K562 (cell line): ENCODE results near the gene CDH5. TPM values are rescaled to one million over a fixed set of nuclear protein-coding genes. Genes with fewer than 3 reads are reported as not detected.

ENCODE experiments used
- ATAC-seq: fragments of 200-7000 bp; cut with Tn5 transposase; 3 replicates; pipeline ENCODE4 v1.9.1; 2020; ENCODE audit warnings: moderate library complexity
- BruUV-seq: library from RNA; stranded (reverse); fragments of 400-500 nt; replicated peaks from 2 replicates; lab custom pipeline; 2021; lab: Mats Ljungman, UMichigan
- CTCF ChIA-PET: fragments of 300-600 bp; formaldehyde crosslinking; extraction: SDS; loops from one replicate; lab custom pipeline; 2021; ENCODE audit warnings: low intra/inter-chr PET ratio; lab: Yijun Ruan, JAX
- POLR2A ChIA-PET: fragments of 300-600, 350-650 bp; sonication (Branson Sonifier 250); formaldehyde crosslinking; extraction: SDS; loops from one replicate; lab custom pipeline; 2021; ENCODE audit warnings: antibody characterized with exemption, inconsistent platforms; lab: Yijun Ruan, JAX
- DNase-seq, 4 experiments: peaks; one replicate each; pipeline versions ENCODE4 v3.0.0 to v3.0.0-alpha.2; 2011 to 2018; ENCODE audit warnings: low spot score in 3 of 4, mixed read lengths in 3 of 4; ENCODE audit errors: extremely low read depth in 1 of 4
- FAIRE-seq: peaks from 2 replicates; lab custom pipeline; 2011; peaks lifted over from hg19 to GRCh38; lab: Jason Lieb, UNC
- H2AFZ ChIP-seq: 2 replicates; pipeline ENCODE4 v1.6.0; 2011; ENCODE audit warnings: low read depth, low read length, control low read depth, inconsistent platforms
- H3K27ac ChIP-seq: fragments of 200-600 bp; 3 replicates; pipeline ENCODE4 v1.8.0; 2011; ENCODE audit warnings: low read depth, mild to moderate bottlenecking, control low read depth, inconsistent platforms, low read length, moderate library complexity, mixed read lengths; ENCODE audit errors: extremely low read depth
- H3K27me3 ChIP-seq, 2 experiments: fragments of 300-600 bp in 1 of 2; 2 replicates in 1 of 2; 3 replicates in 1 of 2; pipeline versions ENCODE4 v1.6.0 to v1.8.0; 2011; ENCODE audit warnings: inconsistent platforms in 2 of 2, low read length in 2 of 2, mild to moderate bottlenecking in 1 of 2, mixed read lengths in 1 of 2, moderate library complexity in 1 of 2; ENCODE audit not compliant: control insufficient read depth in 2 of 2, insufficient read depth in 2 of 2
- H3K36me3 ChIP-seq: fragments of 300-600 bp; 3 replicates; pipeline ENCODE4 v1.8.0; 2011; ENCODE audit warnings: mild to moderate bottlenecking, low read length, inconsistent platforms; ENCODE audit not compliant: control insufficient read depth, insufficient read depth
- H3K4me1 ChIP-seq, 2 experiments: fragments of 200-600 bp in 1 of 2; replicated peaks in 1 of 2; 2 replicates in 1 of 2; 3 replicates in 1 of 2; pipeline versions ENCODE4 v1.5.1 to v1.8.0; 2011; ENCODE audit warnings: inconsistent platforms in 2 of 2, low read length in 2 of 2, mild to moderate bottlenecking in 1 of 2, mixed read lengths in 1 of 2, moderate library complexity in 1 of 2; ENCODE audit not compliant: control insufficient read depth in 2 of 2, insufficient read depth in 2 of 2
- H3K4me2 ChIP-seq: 2 replicates; pipeline ENCODE4 v1.6.1; 2011; ENCODE audit warnings: low read length, control low read depth, inconsistent platforms, mixed read lengths; ENCODE audit not compliant: insufficient read depth
- H3K4me3 ChIP-seq: fragments of 200-600 bp; sonication (generic), shearing (Covaris generic); 2 replicates; pipeline ENCODE4 v1.5.1; 2016; ENCODE audit warnings: control low read depth, inconsistent platforms
- H3K79me2 ChIP-seq: fragments of 200-600 bp; 3 replicates; pipeline ENCODE4 v1.8.0; 2011; ENCODE audit warnings: low read length, inconsistent platforms; ENCODE audit not compliant: control insufficient read depth, insufficient read depth
- H3K9ac ChIP-seq, 2 experiments: 2 replicates each; pipeline versions ENCODE4 v1.6.0 to v1.6.1; 2011; ENCODE audit warnings: low read depth in 2 of 2, low read length in 2 of 2, control low read depth in 1 of 2, inconsistent platforms in 1 of 2, mild to moderate bottlenecking in 1 of 2, mixed read lengths in 1 of 2; ENCODE audit not compliant: insufficient read depth in 1 of 2
- H3K9me1 ChIP-seq: one replicate; pipeline ENCODE4 v1.6.0; 2011; ENCODE audit warnings: inconsistent platforms, mild to moderate bottlenecking, low read length, moderate library complexity; ENCODE audit not compliant: control insufficient read depth, insufficient read depth
- H3K9me3 ChIP-seq: replicated peaks from 2 replicates; pipeline ENCODE4 v1.5.1; 2011; ENCODE audit warnings: low read depth, low read length, inconsistent platforms; ENCODE audit not compliant: control insufficient read depth, insufficient read depth
- H4K20me1 ChIP-seq: replicated peaks from 2 replicates; pipeline ENCODE4 v1.6.1; 2011; ENCODE audit warnings: low read length, inconsistent platforms, mixed read lengths; ENCODE audit not compliant: control insufficient read depth, insufficient read depth
- BHLHE40 ChIP-seq: IDR thresholded peaks from 2 replicates; pipeline ENCODE4 v1.6.1; 2011; ENCODE audit warnings: low read length, improper control_type of control experiment
- CBX1 ChIP-seq: sonication (generic); IDR thresholded peaks from 2 replicates; pipeline ENCODE4 v1.6.1; 2016; ENCODE audit warnings: antibody characterized with exemption, low read depth, mild to moderate bottlenecking
- CBX3 ChIP-seq, 2 experiments: IDR thresholded peaks; 1 replicate in 1 of 2; 2 replicates in 1 of 2; pipeline ENCODE4 v1.6.1; 2012; ENCODE audit warnings: inconsistent platforms in 2 of 2, low read length in 2 of 2, borderline replicate concordance in 1 of 2, control low read depth in 1 of 2
- CEBPB ChIP-seq: fragments of 450-650 bp; IDR thresholded peaks from 2 replicates; pipeline ENCODE4 v1.6.1; 2016; ENCODE audit warnings: missing genetic modification characterization, missing compliant biosample characterization
- KHSRP ChIP-seq: fragments of 450-650 bp; IDR thresholded peaks from 2 replicates; pipeline ENCODE4 v1.6.1; 2017
- KLF13 ChIP-seq: fragments of 450-650 bp; IDR thresholded peaks from 2 replicates; pipeline ENCODE4 v1.6.1; 2016; ENCODE audit warnings: missing genetic modification characterization, low read depth, mild to moderate bottlenecking, missing compliant biosample characterization, moderate library complexity, borderline replicate concordance
- LCOR ChIP-seq: sonication (generic); formaldehyde crosslinking; IDR thresholded peaks from 2 replicates; pipeline ENCODE4 v1.8.0; 2022; ENCODE audit warnings: mild to moderate bottlenecking, missing genetic modification reagents
- MECOM ChIP-seq: fragments of 250-450 bp; sonication (Bioruptor Pico); IDR thresholded peaks from 2 replicates; pipeline ENCODE4 v1.8.0; 2022; ENCODE audit warnings: inconsistent platforms
- NR4A1 ChIP-seq, 2 experiments: fragments of 250-450 bp in 1 of 2; fragments of 450-650 bp in 1 of 2; sonication (Bioruptor Pico) in 1 of 2; IDR thresholded peaks; 2 replicates each; pipeline versions ENCODE4 v1.4.0 to v1.6.1; 2016 to 2020; ENCODE audit warnings: mild to moderate bottlenecking in 2 of 2, missing compliant biosample characterization in 1 of 2, missing genetic modification characterization in 1 of 2, moderate library complexity in 1 of 2
- PHB2 ChIP-seq: fragments of 450-650 bp; IDR thresholded peaks from 2 replicates; pipeline ENCODE4 v1.6.1; 2017; ENCODE audit warnings: low read depth
- POLR3A ChIP-seq: IDR thresholded peaks from 2 replicates; pipeline ENCODE4 v1.6.1; 2011; ENCODE audit warnings: borderline replicate concordance, mild to moderate bottlenecking, moderate library complexity; ENCODE audit not compliant: insufficient read length, insufficient read depth; ENCODE audit errors: extremely low read depth
- POLR3G ChIP-seq: IDR thresholded peaks from 2 replicates; pipeline ENCODE4 v1.6.1; 2011; ENCODE audit not compliant: insufficient read length, insufficient replicate concordance; ENCODE audit errors: extremely low read depth
- RNF2 ChIP-seq: sonication (generic); IDR thresholded peaks from 2 replicates; pipeline ENCODE4 v1.6.1; 2016
- SPI1 ChIP-seq: IDR thresholded peaks from 2 replicates; pipeline ENCODE4 v1.6.1; 2011; ENCODE audit warnings: low read depth, low read length, control low read depth, borderline replicate concordance
- YBX1 ChIP-seq: fragments of 450-650 bp; IDR thresholded peaks from 2 replicates; pipeline ENCODE4 v1.7.1; 2016; ENCODE audit warnings: mild to moderate bottlenecking
- ZNF253 ChIP-seq: fragments of 250-450 bp; sonication (Bioruptor Pico); conservative IDR thresholded peaks from 2 replicates; pipeline ENCODE4 v1.6.1; 2021; ENCODE audit warnings: mild to moderate bottlenecking
- ZNF324 ChIP-seq: fragments of 250-450 bp; sonication (Bioruptor Pico); IDR thresholded peaks from 2 replicates; pipeline ENCODE4 v1.4.0; 2020; ENCODE audit warnings: mild to moderate bottlenecking
- WGBS: fragments of 100-300 bp; shearing (Covaris generic); methylation state at CpG from one replicate; pipeline ENCODE4 v1.1.6; 2016; ENCODE audit warnings: low coverage, mixed read lengths; ENCODE audit not compliant: insufficient coverage; ENCODE audit errors: missing lambda C conversion rate; 5-methylcytosine and 5-hydroxymethylcytosine counted together
- in situ Hi-C: fragments of 300-500 bp; cut with MboI; formaldehyde crosslinking; loops from 4 replicates; pipeline ENCODE4 v1.15.0; 2018; ENCODE audit warnings: inconsistent platforms, mixed read lengths
- intact Hi-C: fragments of 100-400 bp; cut with micrococcal nuclease; formaldehyde crosslinking; loops from 2 replicates; pipeline ENCODE4 v1.14.2; 2022
- polyA plus RNA-seq, 8 experiments: library from polyadenylated mRNA; depleted of rRNA in 4 of 8; stranded (reverse) in 5 of 8; unstranded in 3 of 8; fragments of >200 nt; fragmentation: Nextera tagmentation in 2 of 8; fragmentation: Illumina TruSeq in 1 of 8; extraction: Ambion mirVana in 2 of 8; extraction: Trizol in 1 of 8; gene quantifications; 2 replicates each; pipeline versions ENCODE4 v1.2.1 to v1.2.3, GENCODE V29; 2011 to 2014; ENCODE audit warnings: inconsistent platforms in 1 of 8, missing spikeins in 1 of 8
- total RNA-seq, 7 experiments: library from RNA; depleted of rRNA in 6 of 7; stranded (reverse); fragments of >200 nt in 6 of 7; fragmentation: Illumina TruSeq in 2 of 7; extraction: Trizol in 2 of 7; gene quantifications; 2 replicates each; pipeline versions ENCODE4 v1.2.1 to v1.2.3, GENCODE V29; 2011 to 2021; ENCODE audit warnings: low replicate concordance in 1 of 7
- TF ChIP-seq, protein P1 (sequence below): fragments of 450-650 bp; formaldehyde crosslinking; IDR thresholded peaks from 2 replicates; pipeline ENCODE4 v1.4.0; 2022; ENCODE audit warnings: mild to moderate bottlenecking, moderate library complexity

Gene CDH5
- total and polyA plus RNA-seq, 9 of the 15 experiments (the other 6 are each of a cell fraction or from before 2014, with no cell fraction given): not detected

DNA sequence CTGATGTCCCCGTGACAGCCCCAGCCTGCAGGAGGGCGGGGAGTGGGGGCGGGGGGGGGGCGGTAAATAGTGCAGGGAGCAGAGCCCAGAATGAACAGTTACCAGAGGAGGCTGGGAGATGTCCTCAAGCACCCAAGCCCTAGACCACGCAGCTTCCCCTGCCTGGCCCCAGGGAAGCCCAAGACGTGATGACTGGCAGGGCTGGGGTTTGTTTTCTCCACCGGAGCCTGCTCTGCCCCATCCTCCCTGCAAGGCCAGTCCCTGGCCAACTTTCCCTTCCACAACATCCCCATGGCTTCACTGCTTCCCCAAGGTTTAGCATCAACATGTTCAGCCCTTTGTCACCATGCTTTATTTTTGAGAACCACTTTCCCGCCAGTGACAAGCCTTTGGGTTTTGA lies 59.2 kb downstream of the CDH5 start:
- in situ Hi-C loops: no loop called here
- H3K4me2 ChIP-seq: no peak overlapping the region
- TF ChIP-seq CEBPB (tag) (no peak), SPI1 (no peak), YBX1 (no peak), MECOM (no peak), LCOR (CRISPR knock-in tag) (no peak), CBX3 (IDR thresholded peaks at IDR 0.05; ENCODE audit: borderline replicate concordance in 1 of 2, low read length in 2 of 2) (no peak), PHB2 (no peak), BHLHE40 (no peak), ZNF253 (CRISPR knock-in tag) (no peak), KLF13 (tag) (no peak), POLR3A (no peak), KHSRP (no peak), NR4A1 (CRISPR knock-in tag; IDR thresholded peaks at IDR 0.05) (no peak), NR4A1 (tag; IDR thresholded peaks at IDR 0.05) (no peak), POLR3G (no peak), RNF2 (no peak), ZNF324 (CRISPR knock-in tag) (no peak), CBX1 (no peak)
- TF ChIP-seq, protein P1, sequence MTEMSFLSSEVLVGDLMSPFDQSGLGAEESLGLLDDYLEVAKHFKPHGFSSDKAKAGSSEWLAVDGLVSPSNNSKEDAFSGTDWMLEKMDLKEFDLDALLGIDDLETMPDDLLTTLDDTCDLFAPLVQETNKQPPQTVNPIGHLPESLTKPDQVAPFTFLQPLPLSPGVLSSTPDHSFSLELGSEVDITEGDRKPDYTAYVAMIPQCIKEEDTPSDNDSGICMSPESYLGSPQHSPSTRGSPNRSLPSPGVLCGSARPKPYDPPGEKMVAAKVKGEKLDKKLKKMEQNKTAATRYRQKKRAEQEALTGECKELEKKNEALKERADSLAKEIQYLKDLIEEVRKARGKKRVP (CRISPR knock-in tag): no peak
- TF ChIP-seq, all 486 proteins: peak for 0
- Histone ChIP-seq H3K27ac (no peak overlapping the region), H3K79me2 (no peaks in the 10 kb centered on the region), H3K4me3 (no peak overlapping the region), H2AFZ (no peak overlapping the region), H3K36me3 (no peaks in the 10 kb centered on the region), H3K27me3 (peaks cover 19 to 64% of the 10 kb centered on the region in 2 experiments), H3K4me1 (peaks cover 0 to 15% of the 10 kb centered on the region in 2 experiments; a peak in 2 of 5 replicates), H3K9ac (no peak overlapping the region), H3K9me3 (no peaks in the 10 kb centered on the region), H3K9me1 (no peaks in the 10 kb centered on the region), H4K20me1 (peaks cover 10% of the 10 kb centered on the region)
- ChIA-PET CTCF (no interaction called here), POLR2A (no interaction called here)
- DNase-seq: no peak
- no peak for ATAC-seq
- 6% methylated on average over 5 of the region's 8 CpGs for WGBS
- intact Hi-C loops: no loop called here
- no TSS peak for BruUV-seq
- FAIRE-seq: no peak
